KOPT-K1 (cell line): ENCODE data around the gene ABCD1.
A peak's percentile ranks its signal among the peaks of the same experiment; 100 is the strongest.
"Not testable (repeated sequence)": the region's sequence is repeated elsewhere in the genome, so short reads cannot be mapped to it uniquely, and the experiment has no call there.

Experiments used
- H3K27ac ChIP-seq: fragments of 200-600 bp; sonication (generic); 2 replicates; pipeline ENCODE4 v1.5.1; 2016; ENCODE audit warnings: antibody characterized with exemption, mild to moderate bottlenecking, low read depth, low read length; ENCODE audit not compliant: poor library complexity, severe bottlenecking
- H3K36me3 ChIP-seq: fragments of 200-600 bp; sonication (generic); 2 replicates; pipeline ENCODE4 v1.5.1; 2017; ENCODE audit warnings: antibody characterized with exemption, mild to moderate bottlenecking, low read length, moderate library complexity; ENCODE audit not compliant: insufficient read depth
- H3K9me3 ChIP-seq: fragments of 200-600 bp; sonication (generic); 2 replicates; pipeline ENCODE4 v1.5.1; 2017; ENCODE audit warnings: antibody characterized with exemption, low read length, mild to moderate bottlenecking; ENCODE audit not compliant: insufficient read depth, poor library complexity, severe bottlenecking

ABCD1 gene

GRCh38 chrX:153745067-153745433, 20.4 kb downstream of the ABCD1 start:
- not testable (repeated sequence) for H3K27ac ChIP-seq, H3K36me3 ChIP-seq, H3K9me3 ChIP-seq

- Histone ChIP-seq H3K9me3 (no peaks in the 10 kb centered on the region), H3K36me3 (no peaks in the 10 kb centered on the region), H3K27ac (no peak overlapping the region)
These were observed 21.7 kb downstream of the ABCD1 start for GRCh38 chrX:153746359-153746758.

GRCh38 chrX:153746991-153747390, 22.3 kb downstream of the ABCD1 start:
- H3K36me3 ChIP-seq, H3K27ac ChIP-seq, H3K9me3 ChIP-seq: not testable (repeated sequence)

- H3K27ac ChIP-seq, H3K36me3 ChIP-seq, H3K9me3 ChIP-seq: not testable (repeated sequence)
These were observed 24.4 kb downstream of the ABCD1 start for GRCh38 chrX:153749017-153749416.

- no peaks in the 10 kb centered on the region for H3K36me3 ChIP-seq
- no peak overlapping the region for H3K27ac ChIP-seq
- H3K9me3 ChIP-seq = no peaks in the 10 kb centered on the region
These were observed 25.6 kb downstream of the ABCD1 start for GRCh38 chrX:153750127-153750774.

GRCh38 chrX:153755136-153755535, 30.5 kb downstream of the ABCD1 start:
- Histone ChIP-seq H3K9me3 (no peaks in the 10 kb centered on the region), H3K36me3 (no peaks in the 10 kb centered on the region), H3K27ac (no peak overlapping the region)

DNA sequence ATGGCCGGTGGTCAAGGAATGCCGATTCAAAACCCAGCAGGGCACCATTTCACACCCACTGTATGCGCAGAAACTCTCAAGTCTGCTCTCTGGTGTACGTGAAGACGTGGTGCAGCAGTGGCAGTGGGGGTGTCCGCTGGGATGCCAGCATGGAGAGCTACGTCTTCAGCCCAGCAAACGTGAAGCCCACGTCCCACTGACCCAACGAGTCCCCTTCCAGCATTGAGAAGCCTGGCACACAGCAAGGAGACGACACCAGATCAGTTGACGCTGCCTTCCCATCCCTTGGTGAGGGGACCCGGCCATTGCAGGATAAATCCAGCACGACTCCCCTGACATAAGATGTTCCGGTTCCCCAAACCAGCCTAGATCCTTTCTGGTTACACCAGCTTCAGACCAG, 37.2 kb downstream of the ABCD1 start:
- Histone ChIP-seq H3K27ac (no peak overlapping the region), H3K36me3 (no peaks in the 10 kb centered on the region), H3K9me3 (no peaks in the 10 kb centered on the region)

DNA sequence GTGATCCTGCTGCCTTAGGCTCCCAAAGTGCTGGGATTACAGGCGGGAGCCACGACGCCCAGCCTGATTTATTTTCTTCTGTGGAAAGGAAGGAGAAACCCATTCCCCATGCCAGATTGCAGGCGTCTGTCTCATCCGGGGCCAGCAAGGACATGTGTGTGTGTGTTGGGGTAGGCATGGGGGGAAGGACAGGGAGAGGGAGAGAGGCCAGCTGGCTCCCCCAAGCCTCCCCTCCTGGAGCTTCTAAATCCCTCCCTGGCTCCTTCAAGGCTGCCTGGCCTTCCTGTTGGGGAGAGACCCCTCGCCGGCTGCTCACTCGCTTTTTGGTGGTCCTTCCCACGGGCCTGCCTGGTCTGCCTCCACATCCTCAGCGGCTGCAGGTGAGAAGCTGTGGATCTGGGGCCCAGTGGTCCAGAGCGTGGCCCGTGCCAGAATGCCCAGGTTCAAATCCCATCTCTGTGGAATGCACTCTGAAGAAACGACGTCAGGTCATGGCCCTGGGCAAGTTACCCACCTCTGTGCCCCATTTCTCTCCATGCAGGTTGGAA, 38.0 kb downstream of the ABCD1 start:
- no peak overlapping the region for H3K27ac ChIP-seq
- no peaks in the 10 kb centered on the region for H3K36me3 ChIP-seq
- H3K9me3 ChIP-seq = no peaks in the 10 kb centered on the region

- no peaks in the 10 kb centered on the region for H3K9me3 ChIP-seq
- no peak overlapping the region for H3K27ac ChIP-seq
- H3K36me3 ChIP-seq = no peaks in the 10 kb centered on the region
These were observed 38.8 kb downstream of the ABCD1 start for GRCh38 chrX:153763298-153763932.

DNA sequence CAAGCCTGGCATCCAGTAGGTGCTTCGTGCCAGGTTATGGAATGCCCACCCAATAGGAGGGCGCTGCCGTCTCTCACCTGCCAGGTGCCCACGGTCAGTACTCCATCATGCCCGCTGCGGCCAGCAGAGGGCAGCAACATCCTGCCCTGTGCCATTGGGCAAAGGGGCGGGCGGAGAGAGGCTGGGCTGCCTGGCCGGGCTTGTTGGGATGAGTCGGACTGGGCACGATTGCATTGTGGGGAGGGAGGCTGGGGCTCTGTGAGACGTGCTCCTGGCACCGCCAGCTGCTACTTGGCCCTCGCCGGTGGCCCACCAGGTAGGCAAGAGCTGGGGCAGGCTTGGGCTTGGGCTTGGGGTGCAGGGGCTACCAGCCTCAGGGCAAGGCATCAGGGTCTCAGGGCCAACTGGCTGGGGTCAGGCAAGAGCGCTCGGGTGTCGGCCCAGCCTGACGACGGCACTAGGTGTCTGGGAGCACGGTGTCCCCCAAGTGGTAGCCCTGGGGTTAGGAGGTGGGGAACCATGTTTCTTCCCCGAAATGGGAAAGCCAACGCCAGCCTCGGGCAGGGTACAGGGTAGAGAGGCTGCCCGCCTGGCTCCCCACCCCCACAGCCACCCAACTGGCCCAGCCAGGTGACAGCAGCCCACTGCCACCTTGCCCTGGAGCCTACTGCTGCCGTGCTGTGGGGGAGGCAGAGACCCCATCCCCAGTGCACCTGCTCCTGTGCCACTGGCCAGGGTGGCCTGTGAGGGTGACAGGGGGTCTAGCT, 39.5 kb downstream of the ABCD1 start, which contains the start of gene PLXNB3:
PLXNB3 (plus strand) TSS at position 261 of the 767 bp plus-strand sequence. CDS start 1,287 bp downstream, outside the sequence.
- H3K27ac ChIP-seq = no peak within 1 kb of the TSS
- H3K9me3 ChIP-seq = no peaks in the 10 kb centered on the region
- no peaks in the 10 kb centered on the region for H3K36me3 ChIP-seq

DNA sequence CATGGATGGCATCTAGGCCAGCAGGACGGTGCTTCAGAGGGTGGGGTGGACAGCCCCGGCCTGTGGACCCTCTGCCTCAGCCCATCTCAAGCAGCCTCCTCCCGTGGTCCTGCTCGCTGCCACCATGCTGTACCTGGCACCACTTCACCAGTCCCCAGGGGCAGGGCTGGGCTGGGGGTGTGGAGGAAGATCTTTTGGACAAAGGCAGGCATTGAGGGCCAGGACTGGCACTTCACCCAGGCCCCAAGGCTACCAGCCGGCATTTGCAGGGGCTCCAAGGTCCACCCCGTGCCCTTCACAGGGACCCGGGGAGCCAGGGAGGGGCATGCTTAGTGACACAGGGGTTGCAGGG, 40.1 kb downstream of the ABCD1 start:
- Histone ChIP-seq H3K9me3 (no peaks in the 10 kb centered on the region), H3K36me3 (no peaks in the 10 kb centered on the region), H3K27ac (no peak overlapping the region)

- Histone ChIP-seq H3K27ac (peak overlapping the region; percentile 51), H3K9me3 (no peaks in the 10 kb centered on the region), H3K36me3 (no peaks in the 10 kb centered on the region)
These were observed 40.8 kb downstream of the ABCD1 start for GRCh38 chrX:153765138-153766079.

- peak overlapping the region; percentile 51 for H3K27ac ChIP-seq
- H3K36me3 ChIP-seq = no peaks in the 10 kb centered on the region
- H3K9me3 ChIP-seq = no peaks in the 10 kb centered on the region
These were observed 41.6 kb downstream of the ABCD1 start for GRCh38 chrX:153766098-153766817.
